ENCODE data around the gene PRR35.

Gene PRR35

GRCh38 chr16:528111-529011 lies 31.8 kb upstream of the PRR35 start:
- DNase-seq (ENCODE audit: low read depth in 2 of 2): no peak

- DNase-seq (ENCODE audit: low read depth in 2 of 2): no peak
Observed at GRCh38 chr16:529012-529575, 31.1 kb upstream of the PRR35 start.

DNA sequence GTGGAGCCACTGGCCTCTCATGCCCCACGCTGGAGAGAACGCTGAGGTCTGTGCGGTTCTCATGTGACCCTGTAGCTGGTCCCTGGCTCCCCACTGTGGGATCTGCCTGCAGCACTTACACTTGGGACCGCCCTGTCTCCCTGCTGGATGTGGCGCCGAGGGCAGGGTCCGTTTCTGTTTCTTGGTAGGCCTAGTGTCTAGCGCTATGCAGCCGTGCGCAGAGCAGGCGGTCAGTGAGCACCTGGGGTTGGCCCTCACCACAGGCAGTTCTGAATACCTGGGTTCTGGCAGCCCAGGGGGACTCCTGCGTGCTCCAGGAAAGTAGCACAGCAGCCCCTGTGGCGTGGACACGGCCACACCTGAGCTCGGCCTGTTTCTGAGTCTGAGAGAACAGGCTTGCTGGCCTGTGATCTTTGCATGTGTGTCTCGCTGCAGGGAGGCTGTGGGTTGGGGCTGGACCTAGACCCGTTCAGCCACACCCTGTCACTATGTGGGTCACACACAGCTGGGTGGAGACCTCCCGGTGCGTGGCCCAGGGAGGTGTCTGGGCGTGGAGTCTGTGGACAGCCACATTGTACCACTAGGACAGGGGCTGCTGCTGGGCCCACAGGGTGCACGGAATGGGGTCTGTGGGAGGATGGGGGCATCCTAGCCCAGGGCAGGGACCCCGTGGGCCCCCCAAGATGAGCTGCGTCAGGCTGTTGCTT lies 29.9 kb upstream of the PRR35 start:
- no peak for DNase-seq (ENCODE audit: low read depth in 2 of 2)

DNA sequence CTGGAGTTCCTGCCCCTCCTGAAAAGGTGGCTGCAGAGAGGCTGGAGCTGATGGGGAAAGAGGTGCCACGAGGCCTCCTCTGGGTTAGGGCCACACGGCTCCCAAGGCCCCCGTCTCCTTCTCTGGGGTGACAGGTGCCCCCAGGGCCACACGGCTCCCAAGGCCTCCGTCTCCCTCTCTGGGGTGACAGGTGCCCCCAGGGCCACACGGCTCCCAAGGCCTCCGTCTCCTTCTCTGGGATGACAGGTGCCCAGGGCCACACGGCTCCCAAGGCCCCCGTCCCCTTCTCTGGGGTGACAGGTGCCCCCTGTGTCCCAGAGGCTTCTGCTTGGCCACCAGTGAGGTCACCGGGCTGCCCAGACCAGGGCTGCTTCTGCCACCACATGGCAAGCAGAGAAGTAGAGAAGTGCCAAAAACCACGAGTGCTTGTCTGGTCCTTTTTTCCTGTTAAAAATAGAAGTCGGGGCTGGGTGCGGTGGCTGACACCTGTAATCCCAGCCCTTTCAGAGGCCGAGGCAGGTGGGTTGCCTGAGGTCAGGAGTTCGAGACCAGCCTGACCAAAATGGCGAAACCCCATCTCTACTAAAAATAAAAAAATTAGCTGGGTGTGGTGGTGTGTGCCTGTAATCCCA lies 28.6 kb upstream of the PRR35 start:
- DNase-seq (ENCODE audit: low read depth in 2 of 2): no peak

- no peak for DNase-seq (ENCODE audit: low read depth in 2 of 2)
Observed at GRCh38 chr16:533391-534123, 26.6 kb upstream of the PRR35 start.

DNA sequence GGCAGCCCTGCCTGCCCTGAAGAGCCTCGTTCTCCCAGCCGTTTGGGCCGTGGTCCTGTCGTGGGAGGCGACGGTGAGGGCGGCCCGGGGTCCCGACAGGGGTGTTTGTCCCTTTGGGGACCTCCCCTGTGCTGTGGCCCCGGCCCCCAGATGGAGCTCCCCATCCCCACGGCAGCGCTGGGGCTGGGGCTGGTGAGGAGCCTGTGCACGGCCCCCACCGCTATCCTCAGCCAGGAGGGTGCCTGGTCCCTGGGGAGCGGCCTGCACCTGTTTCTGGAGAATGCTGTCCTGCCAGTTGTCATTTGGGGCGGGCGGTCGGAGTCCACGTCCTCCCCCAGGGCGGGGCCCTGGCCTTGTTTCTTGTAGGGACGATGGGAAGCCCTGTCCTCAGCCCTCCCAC lies 26.1 kb upstream of the PRR35 start:
- DNase-seq (ENCODE audit: low read depth in 2 of 2): no peak

DNA sequence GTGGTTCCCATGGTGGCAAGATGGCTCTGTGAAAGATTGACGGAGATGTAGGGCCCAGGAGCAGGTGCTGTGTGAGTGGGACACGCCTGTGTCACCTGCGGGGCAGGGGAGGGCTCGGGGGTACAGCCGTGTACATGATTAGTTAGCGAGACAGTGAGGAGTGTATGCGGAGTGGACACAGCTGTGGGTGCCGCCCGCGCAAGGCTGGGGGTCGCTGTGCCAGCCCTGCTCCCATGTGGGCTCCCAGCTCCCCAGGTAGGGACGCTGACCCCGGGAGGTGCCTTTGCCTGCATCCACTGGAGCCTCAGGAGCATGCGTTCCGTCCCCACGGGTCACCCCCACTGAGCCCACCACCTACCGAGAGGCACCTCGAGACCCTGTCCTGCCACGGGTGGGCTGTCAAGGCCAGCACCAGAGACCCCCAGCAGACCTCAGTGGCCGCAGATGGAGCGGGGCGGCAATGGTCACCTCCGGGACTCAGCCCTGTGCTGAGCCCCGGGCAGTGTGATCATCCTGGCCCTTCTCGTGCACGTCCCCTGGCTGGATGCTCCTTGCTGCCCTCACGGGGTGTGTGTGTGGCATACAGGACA lies 25.2 kb upstream of the PRR35 start:
- no peak for DNase-seq (ENCODE audit: low read depth in 2 of 2)

GRCh38 chr16:535446-536405 lies 24.5 kb upstream of the PRR35 start:
- no peak for DNase-seq (ENCODE audit: low read depth in 2 of 2)

DNA sequence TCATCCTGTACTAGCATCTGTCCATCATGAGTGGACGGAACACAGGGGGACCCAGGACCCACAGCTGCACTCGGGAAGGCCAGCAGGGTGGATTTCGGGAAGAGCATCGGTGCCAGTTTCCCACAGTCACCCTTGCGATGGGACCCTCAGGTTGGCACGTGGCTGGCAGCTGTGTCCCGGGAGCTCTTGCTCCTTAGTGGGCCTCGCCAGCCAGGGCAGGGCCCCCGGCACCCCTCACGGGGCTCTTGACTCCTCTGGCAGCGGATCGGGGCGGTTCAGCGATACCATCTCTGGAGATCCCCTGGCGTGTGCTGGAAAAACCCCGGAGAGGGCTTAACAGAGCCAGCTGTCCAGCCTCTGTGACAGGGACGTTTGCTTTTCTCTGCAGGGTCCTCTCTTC lies 23.4 kb upstream of the PRR35 start:
- DNase-seq (ENCODE audit: low read depth in 2 of 2): no peak

GRCh38 chr16:537415-538335 lies 22.5 kb upstream of the PRR35 start:
- no peak for DNase-seq (ENCODE audit: low read depth in 2 of 2)

- no peak for DNase-seq (ENCODE audit: low read depth in 2 of 2)
Observed at GRCh38 chr16:539901-540530, 20.2 kb upstream of the PRR35 start.

GRCh38 chr16:540645-541340 lies 19.4 kb upstream of the PRR35 start:
- DNase-seq (ENCODE audit: low read depth in 2 of 2): no peak

GRCh38 chr16:543301-544164 lies 16.7 kb upstream of the PRR35 start:
- DNase-seq (ENCODE audit: low read depth in 2 of 2): no peak

GRCh38 chr16:544517-544916 lies 15.7 kb upstream of the PRR35 start:
- DNase-seq (ENCODE audit: low read depth in 2 of 2): no peak

GRCh38 chr16:546909-547770 lies 13.1 kb upstream of the PRR35 start:
- DNase-seq (ENCODE audit: low read depth in 2 of 2): no peak

- no peak for DNase-seq (ENCODE audit: low read depth in 2 of 2)
Observed at GRCh38 chr16:548586-548985, 11.6 kb upstream of the PRR35 start.
